HG03159 (cell line): Measurements from ENCODE around the gene SLC23A2.
"Not testable (repeated sequence)": the region's sequence is repeated elsewhere in the genome, so short reads cannot be mapped to it uniquely, and the experiment has no call there.

Source experiments
- ATAC-seq: cut with Tn5 transposase; IDR thresholded peaks from one replicate; pipeline ENCODE4 v1.9.1; 2021; ENCODE audit warnings: mild to moderate bottlenecking, moderate library complexity; ENCODE audit not compliant: unreplicated experiment

SLC23A2 gene

GRCh38 chr20:5001174-5002076 is at the start of gene SLC23A2:
Gene SLC23A2 (minus strand): TSS chr20:5001510. CDS start chr20:4932562, 68,948 bp downstream.
- no peak for ATAC-seq

GRCh38 chr20:5046656-5047339 is 45.5 kb upstream of the SLC23A2 start:
- no peak for ATAC-seq

- no peak for ATAC-seq
Measured at GRCh38 chr20:5045906-5046305, 44.6 kb upstream of the SLC23A2 start.

GRCh38 chr20:5044075-5044620 is 42.8 kb upstream of the SLC23A2 start:
- ATAC-seq, result no peak

GRCh38 chr20:5041433-5041832 is 40.1 kb upstream of the SLC23A2 start:
- no peak for ATAC-seq

- ATAC-seq, result no peak
Measured at GRCh38 chr20:5040345-5040744, 39.0 kb upstream of the SLC23A2 start.

GRCh38 chr20:5039889-5040288 is 38.6 kb upstream of the SLC23A2 start:
- no peak for ATAC-seq

GRCh38 chr20:5039255-5039657 is 37.9 kb upstream of the SLC23A2 start:
- no peak for ATAC-seq

GRCh38 chr20:5036828-5037227 is 35.5 kb upstream of the SLC23A2 start:
- ATAC-seq, result no peak

GRCh38 chr20:5035518-5035917 is 34.2 kb upstream of the SLC23A2 start:
- not testable (repeated sequence) for ATAC-seq

GRCh38 chr20:5033566-5033965 is 32.3 kb upstream of the SLC23A2 start:
- ATAC-seq, result no peak

- not testable (repeated sequence) for ATAC-seq
Measured at GRCh38 chr20:5031701-5032100, 30.4 kb upstream of the SLC23A2 start.

- ATAC-seq, result no peak
Measured at GRCh38 chr20:5031206-5031557, 29.9 kb upstream of the SLC23A2 start.

- no peak for ATAC-seq
Measured at GRCh38 chr20:5030348-5031205, 29.3 kb upstream of the SLC23A2 start.

- ATAC-seq, result not testable (repeated sequence)
Measured at GRCh38 chr20:5028258-5029059, 27.1 kb upstream of the SLC23A2 start.

- ATAC-seq, result no peak
Measured at GRCh38 chr20:5024982-5025381, 23.7 kb upstream of the SLC23A2 start.

GRCh38 chr20:5024103-5024502 is 22.8 kb upstream of the SLC23A2 start:
- no peak for ATAC-seq

- ATAC-seq, result not testable (repeated sequence)
Measured at GRCh38 chr20:5023171-5023570, 21.9 kb upstream of the SLC23A2 start.

- ATAC-seq, result no peak
Measured at GRCh38 chr20:5020760-5021159, 19.4 kb upstream of the SLC23A2 start.
